ENCODE measurements around the gene ANO8.
A peak's percentile ranks its signal among the peaks of the same experiment; 100 is the strongest.
"Not testable (repeated sequence)": the region's sequence is repeated elsewhere in the genome, so short reads cannot be mapped to it uniquely, and the experiment has no call there.

The ANO8 gene

DNA sequence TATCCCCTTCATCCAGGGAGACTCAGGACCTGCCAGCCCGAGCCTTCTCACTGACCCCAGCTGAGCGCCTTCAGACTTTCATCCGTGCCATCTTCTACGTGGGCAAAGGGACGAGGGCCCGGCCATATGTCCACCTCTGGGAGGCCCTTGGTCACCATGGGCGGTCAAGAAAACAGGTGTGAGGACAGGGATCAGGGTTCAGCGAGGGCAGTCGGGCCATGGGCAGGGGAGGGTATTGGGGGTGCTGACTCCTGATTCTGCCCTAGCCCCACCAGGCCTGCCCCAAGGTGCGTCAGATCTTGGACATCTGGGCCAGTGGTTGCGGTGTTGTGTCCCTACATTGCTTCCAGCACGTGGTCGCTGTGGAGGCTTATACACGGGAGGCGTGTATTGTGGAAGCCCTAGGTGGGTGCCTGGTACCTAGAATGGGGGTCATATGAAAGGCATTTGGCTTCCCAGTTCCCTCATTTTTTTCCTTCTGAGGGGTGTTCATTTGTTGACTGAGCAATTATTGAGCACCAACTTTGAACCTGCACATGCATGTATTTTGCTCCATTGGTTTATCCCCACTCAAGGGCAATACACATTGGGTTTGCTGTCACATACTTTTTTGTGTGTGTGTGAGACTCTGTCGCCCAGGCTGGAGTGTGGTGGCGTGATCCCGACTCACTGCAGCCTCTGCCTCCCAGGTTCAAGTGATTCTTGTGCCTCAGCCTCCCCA lies 49.1 kb downstream of the ANO8 start:
- no peak for DNase-seq

DNA sequence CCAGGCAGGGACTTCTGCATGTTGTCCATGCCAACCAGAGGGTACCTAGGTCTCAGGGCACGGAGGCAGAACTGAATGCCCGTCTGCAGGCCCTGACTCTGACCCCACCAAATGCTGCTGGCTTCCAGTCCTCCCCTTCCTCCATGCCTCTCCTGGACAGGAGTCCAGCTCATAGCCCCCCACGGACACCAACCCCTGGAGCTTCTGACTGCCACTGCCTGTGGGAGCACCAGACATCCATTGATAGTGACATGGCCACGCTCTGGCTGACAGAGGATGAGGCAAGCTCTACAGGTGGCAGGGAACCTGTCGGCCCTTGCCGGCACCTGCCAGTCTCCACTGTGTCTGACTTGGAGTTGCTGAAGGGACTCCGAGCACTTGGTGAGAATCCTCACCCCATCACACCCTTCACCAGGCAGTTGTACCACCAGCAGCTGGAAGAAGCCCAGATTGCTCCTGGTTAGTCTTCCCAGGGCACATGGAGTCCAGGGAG lies 51.1 kb downstream of the ANO8 start:
- DNase-seq, result no peak

DNA sequence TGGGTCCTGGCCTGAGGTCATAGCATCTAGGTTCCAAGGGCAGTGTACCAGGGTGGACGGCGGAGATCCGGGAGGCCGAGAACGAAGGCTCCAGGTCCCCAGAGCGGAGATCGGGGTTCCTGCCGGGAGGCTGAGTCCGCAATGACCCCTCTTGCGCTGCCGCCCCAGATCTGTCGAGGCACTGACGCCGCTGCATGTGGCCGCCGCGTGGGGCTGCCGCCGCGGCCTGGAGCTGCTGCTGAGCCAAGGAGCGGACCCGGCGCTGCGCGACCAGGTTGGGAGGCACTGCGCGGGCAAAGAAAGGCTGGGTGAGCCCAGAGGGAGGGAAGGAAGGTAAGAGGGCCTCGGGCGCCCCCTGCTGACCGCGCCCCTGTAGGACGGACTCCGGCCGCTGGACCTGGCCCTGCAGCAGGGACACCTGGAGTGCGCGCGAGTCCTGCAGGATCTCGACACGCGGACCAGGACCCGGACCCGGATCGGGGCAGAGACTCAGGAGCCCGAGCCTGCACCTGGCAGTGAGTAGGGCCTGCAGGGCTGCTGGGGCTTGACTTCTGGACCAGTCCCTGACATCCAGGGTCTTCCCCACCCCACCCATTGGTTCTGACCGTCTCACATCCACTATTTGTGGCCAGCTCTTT lies 52.0 kb downstream of the ANO8 start:
- DNase-seq, result peak; percentile 68 to 88

DNA sequence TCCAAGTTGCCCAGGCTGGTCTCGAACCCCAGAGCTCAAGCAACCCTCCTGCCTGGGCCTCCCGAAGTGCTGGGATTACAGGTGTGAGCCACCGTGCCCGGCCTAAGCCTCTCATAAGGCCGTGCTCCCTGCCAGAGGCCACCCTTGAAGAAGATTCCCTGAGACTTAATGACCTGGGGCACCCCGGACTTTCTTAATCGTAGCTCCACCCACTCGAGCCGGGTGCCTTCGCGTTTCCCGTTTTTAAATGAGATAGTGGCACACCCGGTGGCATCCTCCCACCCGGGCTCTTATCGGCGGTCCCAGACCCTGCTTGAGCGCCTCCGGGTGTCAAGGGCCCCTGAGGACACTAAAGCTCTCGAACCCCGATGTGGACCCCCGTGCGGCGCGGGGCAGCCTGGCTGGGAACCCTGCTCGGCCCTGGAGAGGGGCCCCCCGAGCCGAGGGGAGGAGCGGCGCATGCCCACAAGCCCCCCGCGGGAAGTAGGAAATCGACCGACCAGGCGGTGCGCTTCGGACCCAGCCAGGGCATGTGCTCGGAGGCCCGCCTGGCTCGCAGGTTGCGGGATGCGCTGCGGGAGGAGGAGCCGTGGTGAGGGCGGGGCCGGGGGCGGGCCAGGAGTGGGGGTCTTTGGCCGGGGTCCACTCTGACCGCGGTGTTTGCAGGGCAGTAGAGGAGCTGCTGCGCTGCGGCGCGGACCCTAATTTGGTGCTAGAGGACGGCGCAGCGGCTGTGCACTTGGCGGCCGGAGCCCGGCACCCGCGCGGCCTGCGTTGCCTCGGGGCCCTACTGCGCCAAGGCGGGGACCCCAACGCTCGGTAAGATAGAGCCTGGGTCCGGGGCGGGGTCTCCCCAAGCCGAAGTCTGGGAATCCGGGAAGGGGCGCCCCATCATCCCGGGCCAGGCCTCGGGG lies 53.0 kb downstream of the ANO8 start, which contains the start of gene ANKLE1:
Gene ANKLE1 (plus strand): TSS at position 511 of the 914 bp plus-strand sequence. CDS start 20 bp downstream, at position 531.
- DNase-seq, result peak in 1 of 2 experiments; percentile 55

DNA sequence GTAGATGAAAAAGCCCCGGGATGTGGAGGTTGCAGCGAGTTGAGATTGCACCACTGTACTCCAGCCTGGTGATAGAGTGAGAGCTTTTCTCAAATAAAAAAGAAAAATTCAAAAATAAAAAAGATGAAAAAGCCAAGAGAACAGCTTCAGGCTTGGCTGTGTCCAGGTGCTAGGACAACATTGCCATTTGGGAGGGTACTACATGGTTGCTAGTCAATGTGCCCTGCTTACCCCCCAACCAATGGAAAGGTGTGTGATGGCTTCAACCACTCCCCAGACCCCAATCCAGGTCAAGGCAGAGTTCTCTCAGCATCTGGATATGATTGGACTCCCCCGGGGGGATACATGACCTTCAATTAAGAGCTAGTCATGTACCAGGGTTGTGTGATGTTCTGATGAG lies 55.2 kb downstream of the ANO8 start:
- DNase-seq, result no peak

DNA sequence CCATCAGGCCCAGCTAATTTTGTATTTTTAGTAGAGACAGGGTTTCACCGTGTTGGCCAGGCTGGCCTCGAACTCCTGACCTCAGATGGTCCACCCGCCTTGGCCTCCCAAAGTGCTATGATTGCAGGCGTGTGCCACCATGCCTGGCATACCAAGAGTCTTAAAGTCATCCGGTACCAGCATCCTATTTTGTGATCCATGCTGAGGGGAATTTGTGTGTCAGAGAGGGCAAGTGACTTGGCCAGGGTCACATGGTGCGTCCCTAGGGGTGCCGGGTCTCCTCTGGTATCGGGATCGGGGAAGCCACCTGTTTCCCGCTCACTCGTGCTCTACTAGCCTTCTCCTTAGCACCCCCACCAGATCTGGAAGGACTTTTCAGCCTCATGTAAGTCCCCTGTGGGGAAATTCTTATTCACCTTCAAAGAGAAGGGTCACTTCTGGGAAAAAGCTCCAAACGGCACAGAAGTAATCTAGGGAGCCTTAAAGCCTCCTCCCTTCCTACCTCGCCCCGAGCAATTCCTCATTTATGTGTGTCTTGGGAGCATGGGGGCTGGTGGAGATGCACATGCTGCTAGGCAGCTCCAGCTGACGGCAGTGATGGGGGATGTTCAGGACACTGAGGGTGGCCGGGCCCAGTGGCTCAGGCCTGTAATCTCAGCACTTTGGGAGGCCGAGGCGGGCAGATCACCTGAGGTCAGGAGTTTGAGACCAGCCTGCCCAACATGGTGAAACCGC lies 59.0 kb downstream of the ANO8 start:
- DNase-seq, result no peak

DNA sequence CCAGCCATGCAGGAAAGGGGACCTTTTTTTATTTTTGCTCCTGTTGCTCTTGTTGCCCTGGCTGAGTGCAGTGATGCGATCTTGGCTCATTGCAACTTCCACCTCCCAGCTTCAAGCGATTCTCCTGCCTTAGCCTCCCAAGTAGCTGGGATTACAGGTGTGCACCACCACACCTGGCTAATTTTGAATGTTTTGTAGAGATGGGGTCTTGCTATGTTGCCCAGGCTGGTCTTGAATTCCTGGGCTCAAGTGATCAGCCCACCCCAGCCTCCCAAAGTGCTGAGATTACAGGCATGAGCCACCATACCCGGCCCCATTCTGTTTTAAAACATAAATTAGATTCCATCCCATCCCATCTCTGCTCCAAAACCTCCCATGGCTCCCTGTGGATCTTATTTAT lies 59.8 kb downstream of the ANO8 start:
- DNase-seq, result not testable (repeated sequence)

All from NCI-H446 (cell line).